NCI-H524 (cell line): ENCODE results near the gene PDLIM3.

ENCODE experiments used
- DNase-seq, 2 experiments: peaks; one replicate each; lab custom pipeline; 2025; lab: John Stamatoyannopoulos, UW

Gene PDLIM3

DNA sequence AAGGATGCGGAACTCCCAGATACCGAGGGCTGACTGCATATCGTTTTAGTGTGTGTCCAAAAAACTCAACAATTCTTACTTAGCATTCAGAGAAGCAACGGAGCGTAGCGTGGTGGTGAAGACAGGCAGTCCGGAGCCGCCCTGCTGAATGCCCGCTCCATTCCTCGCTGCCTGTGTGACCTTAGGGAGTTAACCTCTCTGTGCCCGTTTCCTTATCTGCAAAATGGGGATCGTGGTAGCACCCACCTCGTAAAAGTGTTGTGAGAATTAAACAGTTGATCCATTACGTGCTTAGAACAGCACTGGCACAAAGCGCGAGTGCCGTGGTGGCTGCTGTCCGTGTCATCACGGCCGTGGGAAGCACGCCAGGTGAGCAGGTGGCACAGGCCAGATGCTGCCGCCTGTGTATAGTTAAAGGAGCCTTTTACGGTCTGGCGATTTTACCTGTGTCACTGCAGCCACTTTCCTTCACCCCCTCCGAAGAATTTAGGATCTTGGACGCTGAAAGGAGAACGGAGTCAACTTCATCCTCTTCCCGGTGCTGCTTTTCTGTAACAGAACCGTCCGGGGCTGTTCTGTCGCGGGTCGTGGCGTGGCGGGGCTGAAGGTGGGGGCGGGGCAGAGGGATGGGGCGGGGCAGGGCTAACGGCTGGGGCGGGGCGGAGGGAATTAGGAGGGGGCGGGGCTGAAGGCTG lies 64.7 kb downstream of the PDLIM3 start:
- DNase-seq: peak; percentile 20 to 55

DNA sequence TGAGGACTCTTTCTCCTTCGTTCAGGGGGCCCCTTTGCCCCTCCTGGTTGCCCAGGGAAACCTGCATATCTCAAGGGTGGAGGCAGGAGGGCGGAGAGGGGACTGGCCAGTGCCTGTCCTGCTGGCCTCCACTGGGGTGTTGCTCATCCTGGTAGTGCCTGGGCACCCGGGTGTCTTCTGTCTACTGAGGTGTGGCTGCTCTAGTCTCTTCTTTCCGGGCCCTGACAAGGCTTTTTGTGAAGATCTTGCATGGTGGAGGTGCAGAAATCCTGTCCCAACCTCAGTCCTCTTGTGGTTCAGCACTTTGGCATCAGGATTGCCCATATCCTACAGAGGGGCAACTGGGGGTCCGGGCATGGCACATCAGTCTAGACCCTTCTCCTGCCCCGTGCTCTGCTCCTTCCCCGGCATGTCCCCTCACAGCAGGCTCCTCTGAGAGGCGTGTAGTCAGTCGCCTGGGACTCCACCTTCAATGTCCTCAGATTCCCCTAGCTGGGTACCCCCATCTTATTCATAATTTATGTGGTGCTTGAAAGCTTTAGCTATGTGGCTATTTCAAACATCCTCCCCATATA lies 65.6 kb downstream of the PDLIM3 start:
- DNase-seq: no peak

DNA sequence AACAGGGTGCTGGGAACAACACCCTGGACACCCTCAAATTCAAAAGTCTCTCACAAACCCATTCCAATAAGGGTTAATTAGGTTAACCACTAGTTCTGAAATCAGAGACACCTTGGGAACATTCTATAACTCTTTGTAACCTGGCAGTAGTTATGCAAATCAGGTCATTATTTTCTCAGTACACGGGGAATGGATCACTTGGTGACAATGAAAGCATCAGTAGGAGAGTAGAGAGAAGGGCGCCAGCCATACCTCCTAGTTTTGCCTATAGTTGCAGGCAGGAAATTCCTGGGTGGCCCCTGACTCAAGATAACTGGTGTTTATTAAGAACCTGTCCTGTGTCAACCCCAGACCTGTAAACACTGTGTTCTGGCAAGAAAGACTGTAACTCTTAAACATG lies 66.3 kb downstream of the PDLIM3 start:
- DNase-seq: no peak

DNA sequence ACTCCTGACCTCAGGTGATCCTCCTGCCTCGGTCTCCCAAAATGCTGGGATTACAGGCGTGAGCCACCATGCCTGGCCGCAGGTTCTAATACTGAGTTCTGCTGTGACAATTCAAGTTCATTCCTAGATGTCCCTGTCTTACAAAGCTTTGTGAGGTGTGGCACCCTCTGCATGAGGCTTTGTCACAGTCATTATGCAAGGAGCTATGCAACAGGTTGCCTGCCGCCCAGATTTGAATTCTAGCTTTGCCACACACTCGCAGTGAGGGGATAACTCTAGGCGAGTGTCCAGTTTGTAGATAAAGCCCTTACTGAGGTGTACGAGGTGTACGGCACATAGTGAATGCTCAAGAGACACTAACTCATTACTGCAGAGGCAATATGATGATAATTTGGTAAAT lies 67.3 kb downstream of the PDLIM3 start:
- DNase-seq: no peak

DNA sequence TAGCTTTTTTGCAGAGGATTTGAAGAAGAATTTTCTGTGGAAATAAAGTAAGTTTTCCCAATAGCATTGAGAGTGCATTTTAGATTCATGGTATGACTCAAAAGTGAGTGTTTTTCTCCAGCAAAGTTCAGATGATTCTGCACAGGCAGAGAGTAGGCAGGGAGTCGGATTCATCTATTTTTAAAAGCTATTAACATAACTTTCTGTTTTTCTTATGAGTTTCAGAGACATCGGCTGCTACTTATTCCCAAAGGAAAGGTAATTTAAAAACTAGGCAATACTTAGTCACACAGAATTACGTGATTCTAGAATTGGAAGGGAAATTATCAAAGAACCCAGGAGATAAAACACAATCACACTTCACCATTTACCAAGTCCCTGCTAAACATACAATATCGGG lies 68.2 kb downstream of the PDLIM3 start:
- DNase-seq: no peak

DNA sequence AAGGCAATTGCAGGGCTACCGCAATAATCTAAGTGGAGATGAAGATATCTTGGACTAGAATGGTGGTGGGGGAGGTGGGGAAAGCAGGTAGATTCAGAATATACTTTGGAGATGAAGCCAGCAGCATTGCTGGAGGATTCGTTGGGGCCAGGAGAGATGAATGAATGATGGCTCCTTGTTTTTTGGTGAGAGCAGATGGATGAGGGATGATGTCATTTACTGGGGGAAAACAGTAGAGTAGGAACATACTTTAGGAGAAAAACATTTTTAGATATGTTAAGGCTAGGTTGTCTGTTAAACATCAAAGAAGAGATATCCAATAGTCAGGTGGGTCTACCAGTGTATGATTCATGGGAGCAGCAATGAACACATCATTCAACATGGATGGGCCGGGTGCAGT lies 69.6 kb downstream of the PDLIM3 start:
- DNase-seq: no peak

DNA sequence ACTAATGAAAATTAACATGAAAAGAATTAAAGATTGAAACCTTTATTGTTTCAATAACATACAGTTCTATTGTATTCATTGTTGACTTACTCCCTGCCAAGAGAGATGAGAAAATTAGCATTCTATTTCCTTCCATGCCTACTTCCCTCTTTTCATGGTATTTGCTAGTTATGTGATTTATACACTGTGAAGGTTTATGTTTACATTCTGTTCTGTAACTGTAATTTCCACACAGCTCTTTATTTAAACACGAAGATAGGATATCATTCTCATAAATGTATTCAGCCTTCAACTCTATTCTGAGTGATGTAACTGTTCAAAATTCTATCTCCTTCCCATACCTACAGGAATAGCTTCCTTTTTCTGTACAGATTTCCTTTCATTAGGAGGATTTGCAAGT lies 70.4 kb downstream of the PDLIM3 start:
- DNase-seq: no peak

DNA sequence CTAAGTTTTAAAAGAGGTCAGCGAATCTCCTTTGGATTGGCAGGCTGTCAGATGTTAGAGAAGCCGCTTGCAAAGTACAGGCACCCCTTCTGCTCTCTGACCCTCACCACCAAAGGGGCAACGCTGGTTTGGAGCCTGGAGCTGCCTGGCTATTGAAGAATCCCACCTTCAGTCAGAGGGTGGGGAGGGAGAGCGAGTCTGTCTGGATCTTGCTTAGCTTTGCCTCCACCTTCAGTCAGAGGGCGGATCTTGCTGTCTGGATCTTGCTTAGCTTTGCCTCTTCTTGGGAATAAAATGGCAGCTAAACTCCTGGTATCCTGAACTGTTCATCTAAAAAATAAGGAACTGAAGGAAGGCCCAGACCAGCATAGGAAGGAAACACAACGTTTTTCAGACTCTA lies 71.1 kb downstream of the PDLIM3 start:
- DNase-seq: no peak

DNA sequence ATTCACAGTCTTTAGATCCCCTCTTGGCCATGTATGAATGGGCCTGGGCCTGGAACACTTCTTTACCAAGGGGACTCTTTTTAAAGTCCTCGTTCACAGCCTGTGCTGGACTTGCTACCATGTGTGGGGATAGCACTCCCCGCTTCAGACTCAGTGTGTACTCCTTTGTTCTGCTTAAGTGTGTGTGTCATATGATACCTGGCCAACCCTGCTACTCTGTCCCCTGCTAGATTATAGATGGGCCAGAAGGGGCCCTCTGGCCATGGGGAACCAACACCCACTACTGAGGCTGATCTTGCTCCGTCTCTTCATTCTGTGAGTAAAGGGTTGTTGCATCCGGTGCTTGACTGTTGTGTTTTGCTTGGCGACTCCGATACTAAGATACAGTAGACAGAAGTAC lies 71.8 kb downstream of the PDLIM3 start:
- no peak for DNase-seq

DNA sequence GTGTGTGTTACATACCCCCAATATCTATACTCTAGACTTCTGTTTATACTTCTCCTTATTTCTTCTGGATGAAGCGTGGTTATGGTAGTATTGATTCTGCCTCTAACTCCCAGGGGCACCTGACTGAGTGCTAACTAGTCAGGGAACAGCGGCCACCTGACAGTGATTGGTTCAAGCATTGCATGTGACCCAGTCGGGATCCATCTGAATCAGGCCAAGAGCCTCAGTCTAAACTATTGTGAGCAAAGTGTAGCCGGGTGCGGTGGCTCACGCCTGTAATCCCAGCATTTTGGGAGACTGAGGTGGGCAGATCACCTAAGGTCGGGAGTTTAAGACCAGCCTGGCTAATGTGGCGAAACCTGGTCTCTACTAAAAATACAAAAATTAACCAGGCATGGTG lies 73.7 kb downstream of the PDLIM3 start:
- no peak for DNase-seq

DNA sequence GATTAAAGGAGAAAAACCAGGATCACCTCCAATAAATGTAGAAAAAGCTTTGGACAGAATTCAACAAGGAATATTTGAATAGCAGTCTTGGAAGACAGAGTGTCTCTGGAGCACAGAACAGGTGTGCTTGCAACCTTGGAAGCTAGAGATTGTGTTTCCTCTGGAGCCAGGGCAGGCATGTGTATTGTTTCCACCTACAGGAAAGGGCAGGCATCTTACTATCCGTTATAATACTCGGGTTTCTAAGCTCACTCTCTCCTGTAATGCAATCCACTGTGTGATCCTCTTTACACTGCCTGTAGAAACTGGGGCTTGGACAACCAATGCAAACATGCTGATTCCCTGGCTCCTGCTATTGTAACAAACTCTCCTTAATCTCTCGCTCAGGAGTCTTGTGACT lies 78.2 kb downstream of the PDLIM3 start:
- DNase-seq: peak in 1 of 2 experiments; percentile 11

DNA sequence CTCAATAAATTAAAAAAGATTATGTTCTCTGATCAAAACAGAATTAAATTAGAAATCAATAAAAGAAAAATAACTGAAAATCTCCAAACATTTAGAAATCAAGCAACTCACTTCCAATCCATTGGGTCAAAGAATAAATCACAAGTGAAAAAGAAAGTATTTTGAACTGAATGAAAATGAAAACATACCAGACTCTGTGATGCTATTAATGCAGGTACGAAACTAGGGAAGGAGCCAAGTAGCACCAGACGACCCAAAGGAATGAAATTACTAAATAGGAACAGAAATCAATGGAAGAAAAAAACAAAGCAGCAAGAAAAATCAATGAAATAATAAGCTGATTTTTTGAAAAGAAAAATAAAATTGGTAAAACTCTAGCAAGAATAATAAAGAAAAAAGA lies 79.2 kb downstream of the PDLIM3 start:
- no peak for DNase-seq
